Measurements from ENCODE around the gene NDUFB1. TPM values are rescaled to one million over a fixed set of nuclear protein-coding genes. Genes with fewer than 3 reads are reported as not detected.

The NDUFB1 gene
- total and polyA plus RNA-seq, 2 experiments from 2014 or later = 316 to 351 TPM

DNA sequence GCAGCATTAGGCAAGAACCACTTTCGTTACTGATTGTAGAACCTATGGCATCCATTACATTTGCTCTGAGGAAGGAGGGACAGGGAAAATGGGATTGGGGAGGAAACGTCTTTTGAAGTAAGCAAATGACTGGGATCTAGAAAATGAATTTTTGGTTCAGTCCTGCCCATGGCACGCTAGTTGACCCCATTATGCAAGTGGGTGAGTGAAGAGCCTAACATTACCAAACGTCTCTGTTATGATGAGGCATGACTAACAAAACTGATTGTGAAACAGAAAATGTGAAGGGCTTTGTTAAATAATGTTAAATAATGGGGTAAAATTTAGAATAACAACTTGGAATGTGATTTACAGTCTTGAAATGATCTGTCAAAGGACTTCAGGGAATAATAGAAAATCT lies 39.1 kb upstream of the NDUFB1 start:
- Histone ChIP-seq H2AFZ (no peak overlapping the region), H3K4me1 (ENCODE audit: insufficient read depth) (no peaks in the 10 kb centered on the region), H3K27me3 (no peaks in the 10 kb centered on the region), H3K36me3 (replicated peaks; ENCODE audit: insufficient read depth, low read depth) (peaks cover 9% of the 10 kb centered on the region), H3K4me2 (no peak overlapping the region), H3K27ac (no peak overlapping the region), H3K9me3 (ENCODE audit: low read depth) (peaks cover 8% of the 10 kb centered on the region), H3K9me2 (replicated peaks; ENCODE audit: insufficient read depth) (no peaks in the 10 kb centered on the region), H3K79me2 (no peaks in the 10 kb centered on the region), H4K20me1 (ENCODE audit: insufficient read depth, poor library complexity, severe bottlenecking) (no peaks in the 10 kb centered on the region), H3K4me3 (no peak overlapping the region)
- WGBS (ENCODE audit: low lambda C conversion rate, missing lambda C conversion rate) = 84% methylated on average over 4 of the region's 4 CpGs
- TF ChIP-seq EZH2 (IDR thresholded peaks at IDR 0.05; ENCODE audit: borderline replicate concordance) = no peak
- TF ChIP-seq, protein P1, sequence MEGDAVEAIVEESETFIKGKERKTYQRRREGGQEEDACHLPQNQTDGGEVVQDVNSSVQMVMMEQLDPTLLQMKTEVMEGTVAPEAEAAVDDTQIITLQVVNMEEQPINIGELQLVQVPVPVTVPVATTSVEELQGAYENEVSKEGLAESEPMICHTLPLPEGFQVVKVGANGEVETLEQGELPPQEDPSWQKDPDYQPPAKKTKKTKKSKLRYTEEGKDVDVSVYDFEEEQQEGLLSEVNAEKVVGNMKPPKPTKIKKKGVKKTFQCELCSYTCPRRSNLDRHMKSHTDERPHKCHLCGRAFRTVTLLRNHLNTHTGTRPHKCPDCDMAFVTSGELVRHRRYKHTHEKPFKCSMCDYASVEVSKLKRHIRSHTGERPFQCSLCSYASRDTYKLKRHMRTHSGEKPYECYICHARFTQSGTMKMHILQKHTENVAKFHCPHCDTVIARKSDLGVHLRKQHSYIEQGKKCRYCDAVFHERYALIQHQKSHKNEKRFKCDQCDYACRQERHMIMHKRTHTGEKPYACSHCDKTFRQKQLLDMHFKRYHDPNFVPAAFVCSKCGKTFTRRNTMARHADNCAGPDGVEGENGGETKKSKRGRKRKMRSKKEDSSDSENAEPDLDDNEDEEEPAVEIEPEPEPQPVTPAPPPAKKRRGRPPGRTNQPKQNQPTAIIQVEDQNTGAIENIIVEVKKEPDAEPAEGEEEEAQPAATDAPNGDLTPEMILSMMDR (IDR thresholded peaks at IDR 0.05; ENCODE audit: poor library complexity) = no peak
- DNase-seq (ENCODE audit: low spot score) = no peak

DNA sequence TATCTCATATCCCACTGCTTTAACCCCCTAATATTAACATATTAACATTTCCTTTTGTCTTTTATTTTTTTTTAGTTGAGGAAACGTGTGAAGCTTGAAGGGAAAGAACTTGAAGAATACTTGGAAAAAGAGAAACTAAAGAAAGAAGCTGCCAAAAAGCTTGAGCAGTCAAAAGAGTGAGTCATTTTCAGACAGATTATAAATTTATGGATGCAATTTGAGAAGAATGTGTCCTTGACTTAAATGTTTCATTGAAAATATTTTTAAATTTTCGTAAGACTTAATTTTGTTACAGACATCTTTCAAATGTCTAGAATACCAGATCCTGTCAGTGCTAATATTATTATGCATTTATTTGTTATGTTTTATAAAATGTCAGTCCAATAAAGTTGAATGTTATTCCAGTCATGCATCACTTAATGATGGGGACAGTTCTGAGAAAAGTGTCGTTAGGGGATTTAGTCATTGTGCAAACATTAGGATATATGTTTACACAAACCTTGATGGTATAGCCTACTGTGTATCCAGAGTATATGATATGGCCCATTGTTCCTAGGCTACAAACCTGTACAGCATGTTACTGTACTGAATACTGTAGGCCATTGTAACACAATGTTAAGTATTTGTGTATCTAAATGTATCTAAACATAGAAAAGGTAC lies 32.9 kb upstream of the NDUFB1 start:
- Histone ChIP-seq H2AFZ (no peak overlapping the region), H3K79me2 (no peaks in the 10 kb centered on the region), H3K9me3 (ENCODE audit: low read depth) (no peaks in the 10 kb centered on the region), H3K36me3 (replicated peaks; ENCODE audit: insufficient read depth, low read depth) (no peaks in the 10 kb centered on the region), H3K27ac (no peak overlapping the region), H3K4me1 (ENCODE audit: insufficient read depth) (no peaks in the 10 kb centered on the region), H3K9me2 (replicated peaks; ENCODE audit: insufficient read depth) (no peaks in the 10 kb centered on the region), H3K27me3 (no peaks in the 10 kb centered on the region), H3K4me3 (no peak overlapping the region), H4K20me1 (ENCODE audit: insufficient read depth, poor library complexity, severe bottlenecking) (no peaks in the 10 kb centered on the region), H3K4me2 (no peak overlapping the region)
- DNase-seq (ENCODE audit: low spot score) = no peak
- no peak for TF ChIP-seq EZH2 (IDR thresholded peaks at IDR 0.05; ENCODE audit: borderline replicate concordance)
- no peak for TF ChIP-seq EZH2phosphoT487 (IDR thresholded peaks at IDR 0.05; ENCODE audit: low read depth, severe bottlenecking, unreplicated experiment)
- TF ChIP-seq, protein P1 (IDR thresholded peaks at IDR 0.05; ENCODE audit: poor library complexity) = no peak
- WGBS (ENCODE audit: low lambda C conversion rate, missing lambda C conversion rate) = 87% methylated on average over 3 of the region's 3 CpGs

DNA sequence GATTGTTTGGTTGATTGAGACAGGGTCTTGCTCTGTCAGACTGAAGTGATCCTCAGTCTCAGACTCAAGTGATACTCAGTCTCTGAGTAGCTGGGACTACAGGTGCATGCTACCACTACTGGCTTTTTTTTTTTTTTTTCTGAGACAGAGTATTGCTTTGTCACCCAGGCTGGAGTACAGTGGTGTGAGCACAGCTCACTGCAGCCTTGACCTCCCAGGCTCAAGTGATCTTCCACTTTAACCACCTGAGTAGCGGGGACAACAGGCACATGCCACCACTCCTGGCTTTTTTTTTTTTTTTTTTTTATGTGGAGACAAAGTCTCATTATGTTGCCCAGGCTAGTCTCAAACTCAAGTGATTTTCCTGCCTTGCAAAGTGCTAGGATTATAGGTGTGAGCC lies 32.1 kb upstream of the NDUFB1 start:
- TF ChIP-seq EZH2 (IDR thresholded peaks at IDR 0.05; ENCODE audit: borderline replicate concordance) (no peak), EZH2phosphoT487 (IDR thresholded peaks at IDR 0.05; ENCODE audit: low read depth, severe bottlenecking, unreplicated experiment) (no peak)
- TF ChIP-seq, protein P1 (IDR thresholded peaks at IDR 0.05; ENCODE audit: poor library complexity) = no peak
- Histone ChIP-seq H3K4me3 (no peak overlapping the region), H3K4me2 (no peak overlapping the region), H2AFZ (no peak overlapping the region), H3K9me2 (replicated peaks; ENCODE audit: insufficient read depth) (no peaks in the 10 kb centered on the region), H3K27ac (no peak overlapping the region), H4K20me1 (ENCODE audit: insufficient read depth, poor library complexity, severe bottlenecking) (no peaks in the 10 kb centered on the region), H3K36me3 (replicated peaks; ENCODE audit: insufficient read depth, low read depth) (peaks cover 5% of the 10 kb centered on the region), H3K9me3 (ENCODE audit: low read depth) (no peaks in the 10 kb centered on the region), H3K79me2 (no peaks in the 10 kb centered on the region), H3K4me1 (ENCODE audit: insufficient read depth) (no peaks in the 10 kb centered on the region), H3K27me3 (no peaks in the 10 kb centered on the region)
- 88% methylated on average over 1 of the region's 1 CpG for WGBS (ENCODE audit: low lambda C conversion rate, missing lambda C conversion rate)
- DNase-seq (ENCODE audit: low spot score) = no peak
